Measurements from ENCODE around the gene ZDHHC4.
A peak's percentile ranks its signal among the peaks of the same experiment; 100 is the strongest.

ZDHHC4 gene

DNA sequence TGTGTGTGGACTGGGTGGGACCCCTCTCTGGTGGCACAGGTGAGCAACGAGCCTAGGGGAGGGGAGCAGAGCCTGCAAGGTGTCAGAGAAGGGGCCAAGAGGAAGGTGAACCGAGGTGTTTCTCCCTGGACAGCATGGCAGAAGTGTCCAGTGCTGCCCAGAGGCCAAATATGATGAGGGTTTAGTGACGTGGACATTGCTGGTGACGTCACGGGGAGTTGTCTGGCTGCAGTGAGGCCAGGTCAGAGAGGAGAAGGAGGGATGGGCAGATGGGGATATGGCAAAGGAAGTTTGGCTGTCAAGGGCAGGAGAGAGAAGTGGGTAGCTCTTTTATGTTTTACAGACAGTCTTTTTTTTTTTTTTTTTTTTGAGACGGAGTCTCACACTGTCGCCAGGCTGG, 35.6 kb downstream of the ZDHHC4 start:
- no peak overlapping the region for H3K4me3 ChIP-seq
- H3K27ac ChIP-seq, result no peak overlapping the region
- DNase-seq (ENCODE audit: low spot score), result no peak
- TF ChIP-seq CTCF (IDR thresholded peaks at IDR 0.05), result no peak

DNA sequence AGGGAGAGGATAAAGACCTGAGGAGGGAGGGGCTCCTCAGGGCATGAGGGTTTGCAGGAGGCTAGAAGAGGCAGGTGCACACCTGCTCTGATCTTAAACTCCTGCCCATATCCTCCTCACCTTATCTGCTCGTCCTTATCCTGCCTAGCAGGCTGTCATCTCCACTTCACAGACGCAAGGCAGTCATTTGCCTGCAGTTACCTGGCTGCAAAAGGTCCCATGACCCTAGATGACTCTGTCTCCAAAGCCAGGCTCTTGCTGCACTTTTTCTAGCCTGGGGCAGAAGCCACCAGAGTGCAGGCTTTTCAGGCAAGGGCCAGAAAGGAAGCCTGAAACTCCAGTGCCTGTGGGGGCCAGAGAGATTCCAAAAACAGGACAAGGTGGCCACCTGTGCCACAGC, 36.5 kb downstream of the ZDHHC4 start:
- H3K4me3 ChIP-seq, result no peak overlapping the region
- TF ChIP-seq CTCF (IDR thresholded peaks at IDR 0.05), result no peak
- DNase-seq (ENCODE audit: low spot score), result no peak

GRCh38 chr7:6614953-6615722, 37.9 kb downstream of the ZDHHC4 start, which contains the start of gene ZNF853:
Gene ZNF853 (plus strand): TSS chr7:6615610. CDS start chr7:6616175, 565 bp downstream.
- Histone ChIP-seq H3K27ac (peak within 1 kb of the TSS; percentile 23 to 68), H3K4me3 (peak within 1 kb of the TSS; percentile 71)
- no peak for TF ChIP-seq CTCF (IDR thresholded peaks at IDR 0.05)
- DNase-seq (ENCODE audit: low spot score), result no peak

More for the DNA sequence above, 36.5 kb downstream of the ZDHHC4 start:
- H3K27ac ChIP-seq, result no peak overlapping the region

GRCh38 chr7:6615723-6616555, 38.7 kb downstream of the ZDHHC4 start:
- DNase-seq (ENCODE audit: low spot score), result no peak
- Histone ChIP-seq H3K4me3 (peak overlapping the region; percentile 71), H3K27ac (peak overlapping the region; percentile 23 to 68)
- no peak for TF ChIP-seq CTCF (IDR thresholded peaks at IDR 0.05)

DNA sequence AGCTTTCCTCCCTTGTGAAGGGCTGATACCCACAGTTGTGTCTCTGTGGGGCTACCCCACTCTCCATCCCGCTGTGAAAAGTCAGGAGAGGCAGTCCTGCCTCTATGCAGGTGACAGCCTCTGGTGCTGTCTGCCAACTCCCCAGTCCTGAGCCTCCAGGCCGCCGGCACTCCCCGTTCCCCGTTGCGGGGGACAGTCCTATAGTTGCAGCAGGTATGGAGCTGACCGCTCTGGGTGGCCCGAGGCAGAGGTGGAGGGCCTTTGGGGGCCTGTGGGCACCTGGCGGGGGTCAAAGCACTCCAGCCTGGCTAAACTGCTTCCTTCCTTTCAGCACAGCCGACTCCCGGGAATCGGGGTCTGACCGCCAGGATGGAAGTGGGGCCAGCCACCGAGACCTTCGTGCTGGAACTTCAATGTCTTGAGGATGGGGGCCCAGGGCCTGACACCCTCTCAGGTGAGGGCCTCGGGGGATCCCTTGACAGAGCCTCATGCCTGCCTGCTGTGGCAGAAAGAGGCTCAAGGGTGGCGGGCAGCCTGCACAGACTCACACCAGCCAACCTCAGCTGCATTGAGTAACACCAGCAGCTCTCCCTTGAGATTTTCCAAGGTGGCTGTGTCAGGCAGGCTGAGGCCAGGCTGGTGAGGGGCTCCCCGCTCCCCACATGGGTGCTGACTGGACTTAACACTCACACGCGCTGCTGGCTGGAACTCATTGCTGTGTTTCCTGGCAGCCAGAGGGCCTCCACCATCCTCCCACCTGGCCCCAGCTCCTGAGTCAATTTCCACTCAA, 39.8 kb downstream of the ZDHHC4 start:
- no peak for DNase-seq (ENCODE audit: low spot score)
- H3K27ac ChIP-seq, result no peak overlapping the region
- H3K4me3 ChIP-seq, result no peak overlapping the region
- no peak for TF ChIP-seq CTCF (IDR thresholded peaks at IDR 0.05)

DNA sequence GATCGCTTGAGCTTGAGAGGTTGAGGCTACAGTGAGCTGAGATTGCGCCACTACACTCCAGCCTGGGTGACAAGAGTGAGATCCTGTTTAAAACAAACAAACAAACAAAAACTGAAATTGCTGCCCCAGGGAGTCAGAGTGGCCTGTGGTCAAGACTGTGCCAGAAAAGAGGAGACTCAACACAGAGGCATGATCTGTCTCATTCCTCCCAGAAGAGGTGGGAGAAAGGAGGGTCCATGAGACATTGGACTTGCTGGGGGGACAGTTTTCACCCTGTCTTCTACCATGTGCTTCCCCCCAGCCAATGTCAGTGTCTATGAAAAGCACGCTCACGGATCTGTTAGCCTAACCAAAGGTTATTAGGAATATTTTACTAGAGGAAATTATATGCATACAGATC, 41.4 kb downstream of the ZDHHC4 start:
- no peak for TF ChIP-seq CTCF (IDR thresholded peaks at IDR 0.05)
- no peak overlapping the region for H3K27ac ChIP-seq
- no peak for DNase-seq (ENCODE audit: low spot score)
- no peak overlapping the region for H3K4me3 ChIP-seq

All from coronary artery (tissue), 2 donors.